Lung (tissue), 12 donors: ENCODE data around the gene STOX1. TPM values are rescaled to one million over a fixed set of nuclear protein-coding genes. Genes with fewer than 3 reads are reported as not detected.

Experiments
- ATAC-seq: fragments of 200-7000 bp; cut with Tn5 transposase; one replicate; pipeline ENCODE4 v1.9.1; 2020; ENCODE audit warnings: moderate number of reproducible peaks; ENCODE audit not compliant: insufficient read depth, low FRiP score
- DNase-seq, 3 donors: peaks; one replicate each; pipeline ENCODE4 v3.0.0-alpha.2; 2013 to 2017
- H3K27ac ChIP-seq, 2 donors: one replicate each; pipeline ENCODE4 v1.5.1; 2013; ENCODE audit warnings: mild to moderate bottlenecking in 2 of 2, moderate library complexity in 2 of 2, control low read depth in 1 of 2, inconsistent platforms in 1 of 2, low read depth in 1 of 2, low read length in 1 of 2
- H3K27me3 ChIP-seq, 3 donors: one replicate each; pipeline ENCODE4 v1.5.1; 2013; ENCODE audit warnings: low read length in 2 of 3; ENCODE audit not compliant: control insufficient read depth in 3 of 3, insufficient read depth in 3 of 3
- H3K36me3 ChIP-seq, 4 donors: one replicate each; pipeline ENCODE4 v1.5.1; 2013; ENCODE audit warnings: low read length in 4 of 4, mild to moderate bottlenecking in 1 of 4, moderate library complexity in 1 of 4; ENCODE audit not compliant: control insufficient read depth in 4 of 4, insufficient read depth in 4 of 4
- H3K4me1 ChIP-seq, 5 donors: one replicate each; pipeline ENCODE4 v1.5.1; 2013; ENCODE audit warnings: low read length in 5 of 5, mild to moderate bottlenecking in 2 of 5, moderate library complexity in 1 of 5; ENCODE audit not compliant: control insufficient read depth in 5 of 5, insufficient read depth in 5 of 5
- H3K4me3 ChIP-seq: one replicate; pipeline ENCODE4 v1.5.1; 2013; ENCODE audit warnings: mild to moderate bottlenecking, control low read depth, moderate library complexity
- H3K9ac ChIP-seq, 2 donors: one replicate each; pipeline ENCODE4 v1.5.1; 2013; ENCODE audit warnings: low read length in 2 of 2, control low read depth in 1 of 2; ENCODE audit not compliant: insufficient read depth in 1 of 2
- H3K9me3 ChIP-seq, 4 donors: one replicate each; pipeline ENCODE4 v1.5.1; 2013; ENCODE audit warnings: low read length in 3 of 4, mild to moderate bottlenecking in 1 of 4, moderate library complexity in 1 of 4; ENCODE audit not compliant: control insufficient read depth in 4 of 4, insufficient read depth in 3 of 4
- CTCF ChIP-seq: IDR thresholded peaks from 2 replicates; pipeline ENCODE4 v1.5.1; 2012; ENCODE audit warnings: mild to moderate bottlenecking; ENCODE audit errors: control extremely low read depth, extremely low read depth
- WGBS, 2 donors: extraction: QIAGEN DNeasy Blood & Tissue Kit; methylation state at CpG; one replicate each; pipeline ENCODE4 v1.1.7; 2013; 5-methylcytosine and 5-hydroxymethylcytosine counted together
- polyA plus RNA-seq, 2 donors: library from polyadenylated mRNA; stranded (reverse); fragments of 200-250 nt; gene quantifications; one replicate each; pipeline ENCODE4 v1.2.1, GENCODE V29; 2013
- total RNA-seq, 2 donors: library from RNA; depleted of rRNA in 1 of 2; stranded (reverse); fragments of >200 nt in 1 of 2; gene quantifications; one replicate each; pipeline ENCODE4 v1.2.1, GENCODE V29; 2014 to 2021
- donor health status: control.
- donor health status: control.
- donor health status: Bipolar disorder and iron deficiency.
- donor health status: healthy.
- donor health status: DM: yes; HTN: yes; CAD: no.

The STOX1 gene
- total and polyA plus RNA-seq, 4 donors: 1.8 to 10.1 (median 3.9) TPM

DNA sequence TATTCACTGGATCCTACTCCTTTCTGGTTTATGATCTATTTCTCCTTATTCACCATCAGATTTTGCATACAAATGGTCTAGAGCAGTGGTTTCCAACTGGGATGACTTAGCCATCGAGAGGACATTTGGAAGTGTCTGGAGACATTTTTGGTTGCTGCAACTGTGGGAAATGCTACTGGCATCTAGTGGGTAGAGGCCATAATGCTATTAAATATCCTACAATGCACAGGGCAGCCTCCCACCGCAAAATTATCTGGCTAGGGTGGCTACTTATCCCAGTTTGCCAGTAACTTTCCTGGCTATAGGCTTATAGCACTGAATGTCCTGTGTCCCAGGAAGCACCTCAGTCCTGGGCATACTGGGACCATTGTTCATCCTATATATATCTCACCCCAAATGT lies 52.3 kb downstream of the STOX1 start:
- no peak overlapping the region for H3K4me3 ChIP-seq
- WGBS, 2 donors: 94 to 96% methylated on average over 2 of the region's 2 CpGs
- peaks cover 0 to 1% (median 0%) of the 10 kb centered on the region in 4 donors for H3K9me3 ChIP-seq
- no peak for TF ChIP-seq CTCF
- no peaks in the 10 kb centered on the region for H3K36me3 ChIP-seq
- no peak for DNase-seq
- H3K9ac ChIP-seq: no peak overlapping the region
- H3K4me1 ChIP-seq: peaks cover 0 to 8% (median 4%) of the 10 kb centered on the region in 5 donors
- H3K27ac ChIP-seq: no peak overlapping the region
- no peaks in the 10 kb centered on the region for H3K27me3 ChIP-seq
- ATAC-seq: no peak

DNA sequence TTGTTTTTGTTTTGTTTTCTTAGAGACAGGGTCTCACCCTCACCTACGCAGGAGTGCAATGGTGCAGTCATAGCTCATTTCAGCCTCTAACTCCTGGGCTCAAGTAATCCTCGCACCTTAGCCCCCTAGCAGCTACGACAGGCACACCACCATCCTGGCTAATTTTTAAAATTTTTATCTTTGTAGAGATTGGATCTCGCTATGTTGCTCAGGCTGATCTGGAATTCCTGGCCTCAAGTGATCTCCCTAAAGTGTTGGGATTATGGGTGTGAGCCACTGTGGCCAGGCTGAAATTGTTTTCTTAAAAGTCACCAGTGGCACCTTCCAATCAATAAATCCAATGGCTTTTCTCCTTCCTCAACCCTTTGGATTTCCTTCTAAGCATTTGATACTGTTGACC lies 52.9 kb downstream of the STOX1 start:
- 95 to 97% methylated on average over 4 of the region's 4 CpGs for WGBS, 2 donors
- Histone ChIP-seq H3K4me3 (no peak overlapping the region), H3K4me1 (peaks cover 0 to 8% (median 4%) of the 10 kb centered on the region in 5 donors), H3K36me3 (no peaks in the 10 kb centered on the region), H3K9me3 (peaks cover 0 to 1% (median 0%) of the 10 kb centered on the region in 4 donors), H3K27me3 (no peaks in the 10 kb centered on the region), H3K27ac (no peak overlapping the region), H3K9ac (no peak overlapping the region)
- no peak for ATAC-seq
- no peak for TF ChIP-seq CTCF
- DNase-seq: no peak

GRCh38 chr10:68895041-68895440 lies 67.7 kb downstream of the STOX1 start:
- no peaks in the 10 kb centered on the region for H3K27me3 ChIP-seq
- 93 to 95% methylated on average over 2 of the region's 2 CpGs for WGBS, 2 donors
- H3K9ac ChIP-seq: no peak overlapping the region
- H3K9me3 ChIP-seq: no peaks in the 10 kb centered on the region
- peaks cover 0 to 2% (median 0%) of the 10 kb centered on the region in 5 donors for H3K4me1 ChIP-seq
- no peaks in the 10 kb centered on the region for H3K36me3 ChIP-seq
- no peak overlapping the region for H3K27ac ChIP-seq
- no peak for DNase-seq
- H3K4me3 ChIP-seq: no peak overlapping the region
- no peak for TF ChIP-seq CTCF
- ATAC-seq: no peak

GRCh38 chr10:68897336-68897741 lies 70.0 kb downstream of the STOX1 start:
- H3K4me3 ChIP-seq: no peak overlapping the region
- H3K9me3 ChIP-seq: no peaks in the 10 kb centered on the region
- peak; percentile 45 for TF ChIP-seq CTCF
- 34 to 43% methylated on average over 3 of the region's 3 CpGs for WGBS, 2 donors
- H3K9ac ChIP-seq: no peak overlapping the region
- no peaks in the 10 kb centered on the region for H3K27me3 ChIP-seq
- peaks cover 0 to 14% (median 3%) of the 10 kb centered on the region in 5 donors for H3K4me1 ChIP-seq
- no peak for ATAC-seq
- no peak overlapping the region for H3K27ac ChIP-seq
- H3K36me3 ChIP-seq: peaks cover 0 to 3% (median 0%) of the 10 kb centered on the region in 4 donors
- peak; percentile 71 to 90 (median 86) for DNase-seq
